D721Med (cell line): ENCODE measurements around the gene THRSP.
"Not testable (repeated sequence)": the region's sequence is repeated elsewhere in the genome, so short reads cannot be mapped to it uniquely, and the experiment has no call there.

Experiments used
- DNase-seq: peaks from one replicate; pipeline ENCODE4 v3.0.0; 2011; ENCODE audit warnings: low spot score; ENCODE audit not compliant: insufficient read length
- FAIRE-seq: peaks from 2 replicates; lab custom pipeline; 2011; peaks lifted over from hg19 to GRCh38; lab: Jason Lieb, UNC
- CTCF ChIP-seq: IDR thresholded peaks from 2 replicates; pipeline ENCODE4 v1.5.1; 2012; ENCODE audit warnings: mild to moderate bottlenecking, control low read depth; ENCODE audit not compliant: insufficient read depth; ENCODE audit errors: missing control alignments

The THRSP gene

GRCh38 chr11:78083021-78083420, 19.4 kb downstream of the THRSP start:
- FAIRE-seq, result no peak
- no peak for DNase-seq
- TF ChIP-seq CTCF, result no peak

- FAIRE-seq, DNase-seq: not testable (repeated sequence)
Measured at GRCh38 chr11:78084506-78084905, 20.8 kb downstream of the THRSP start.

- DNase-seq, result no peak
- FAIRE-seq, result no peak
- TF ChIP-seq CTCF, result no peak
Measured at GRCh38 chr11:78085972-78086371, 22.3 kb downstream of the THRSP start.

GRCh38 chr11:78086521-78087074, 22.9 kb downstream of the THRSP start:
- DNase-seq, FAIRE-seq: not testable (repeated sequence)
- TF ChIP-seq CTCF, result peak; percentile 4

- no peak for DNase-seq
- FAIRE-seq, result no peak
- TF ChIP-seq CTCF, result no peak
Measured at GRCh38 chr11:78094250-78094649, 30.6 kb downstream of the THRSP start.

GRCh38 chr11:78097666-78098385, 34.2 kb downstream of the THRSP start:
- DNase-seq (no peak), FAIRE-seq (no peak)
- no peak for TF ChIP-seq CTCF

GRCh38 chr11:78099666-78100065, 36.0 kb downstream of the THRSP start:
- FAIRE-seq, result no peak
- no peak for DNase-seq
- TF ChIP-seq CTCF, result no peak
